K562 (cell line): ENCODE measurements around the gene SIDT1. TPM values are rescaled to one million over a fixed set of nuclear protein-coding genes. Genes with fewer than 3 reads are reported as not detected.

ENCODE experiments used
- ATAC-seq: fragments of 200-7000 bp; cut with Tn5 transposase; 3 replicates; pipeline ENCODE4 v1.9.1; 2020; ENCODE audit warnings: moderate library complexity
- BruUV-seq: library from RNA; stranded (reverse); fragments of 400-500 nt; replicated peaks from 2 replicates; lab custom pipeline; 2021; lab: Mats Ljungman, UMichigan
- CTCF ChIA-PET: fragments of 300-600 bp; formaldehyde crosslinking; extraction: SDS; loops from one replicate; lab custom pipeline; 2021; ENCODE audit warnings: low intra/inter-chr PET ratio; lab: Yijun Ruan, JAX
- POLR2A ChIA-PET: fragments of 300-600, 350-650 bp; sonication (Branson Sonifier 250); formaldehyde crosslinking; extraction: SDS; loops from one replicate; lab custom pipeline; 2021; ENCODE audit warnings: antibody characterized with exemption, inconsistent platforms; lab: Yijun Ruan, JAX
- DNase-seq, 4 experiments: peaks; one replicate each; pipeline versions ENCODE4 v3.0.0 to v3.0.0-alpha.2; 2011 to 2018; ENCODE audit warnings: low spot score in 3 of 4, mixed read lengths in 3 of 4; ENCODE audit errors: extremely low read depth in 1 of 4
- FAIRE-seq: peaks from 2 replicates; lab custom pipeline; 2011; peaks lifted over from hg19 to GRCh38; lab: Jason Lieb, UNC
- H2AFZ ChIP-seq: 2 replicates; pipeline ENCODE4 v1.6.0; 2011; ENCODE audit warnings: low read depth, low read length, control low read depth, inconsistent platforms
- H3K27ac ChIP-seq: fragments of 200-600 bp; 3 replicates; pipeline ENCODE4 v1.8.0; 2011; ENCODE audit warnings: low read depth, mild to moderate bottlenecking, control low read depth, inconsistent platforms, low read length, moderate library complexity, mixed read lengths; ENCODE audit errors: extremely low read depth
- H3K27me3 ChIP-seq, 2 experiments: fragments of 300-600 bp in 1 of 2; 2 replicates in 1 of 2; 3 replicates in 1 of 2; pipeline versions ENCODE4 v1.6.0 to v1.8.0; 2011; ENCODE audit warnings: inconsistent platforms in 2 of 2, low read length in 2 of 2, mild to moderate bottlenecking in 1 of 2, mixed read lengths in 1 of 2, moderate library complexity in 1 of 2; ENCODE audit not compliant: control insufficient read depth in 2 of 2, insufficient read depth in 2 of 2
- H3K36me3 ChIP-seq: fragments of 300-600 bp; 3 replicates; pipeline ENCODE4 v1.8.0; 2011; ENCODE audit warnings: mild to moderate bottlenecking, low read length, inconsistent platforms; ENCODE audit not compliant: control insufficient read depth, insufficient read depth
- H3K4me1 ChIP-seq, 2 experiments: fragments of 200-600 bp in 1 of 2; replicated peaks in 1 of 2; 2 replicates in 1 of 2; 3 replicates in 1 of 2; pipeline versions ENCODE4 v1.5.1 to v1.8.0; 2011; ENCODE audit warnings: inconsistent platforms in 2 of 2, low read length in 2 of 2, mild to moderate bottlenecking in 1 of 2, mixed read lengths in 1 of 2, moderate library complexity in 1 of 2; ENCODE audit not compliant: control insufficient read depth in 2 of 2, insufficient read depth in 2 of 2
- H3K4me2 ChIP-seq: 2 replicates; pipeline ENCODE4 v1.6.1; 2011; ENCODE audit warnings: low read length, control low read depth, inconsistent platforms, mixed read lengths; ENCODE audit not compliant: insufficient read depth
- H3K4me3 ChIP-seq: fragments of 200-600 bp; sonication (generic), shearing (Covaris generic); 2 replicates; pipeline ENCODE4 v1.5.1; 2016; ENCODE audit warnings: control low read depth, inconsistent platforms
- H3K79me2 ChIP-seq: fragments of 200-600 bp; 3 replicates; pipeline ENCODE4 v1.8.0; 2011; ENCODE audit warnings: low read length, inconsistent platforms; ENCODE audit not compliant: control insufficient read depth, insufficient read depth
- H3K9ac ChIP-seq, 2 experiments: 2 replicates each; pipeline versions ENCODE4 v1.6.0 to v1.6.1; 2011; ENCODE audit warnings: low read depth in 2 of 2, low read length in 2 of 2, control low read depth in 1 of 2, inconsistent platforms in 1 of 2, mild to moderate bottlenecking in 1 of 2, mixed read lengths in 1 of 2; ENCODE audit not compliant: insufficient read depth in 1 of 2
- H3K9me1 ChIP-seq: one replicate; pipeline ENCODE4 v1.6.0; 2011; ENCODE audit warnings: inconsistent platforms, mild to moderate bottlenecking, low read length, moderate library complexity; ENCODE audit not compliant: control insufficient read depth, insufficient read depth
- H3K9me3 ChIP-seq: replicated peaks from 2 replicates; pipeline ENCODE4 v1.5.1; 2011; ENCODE audit warnings: low read depth, low read length, inconsistent platforms; ENCODE audit not compliant: control insufficient read depth, insufficient read depth
- H4K20me1 ChIP-seq: replicated peaks from 2 replicates; pipeline ENCODE4 v1.6.1; 2011; ENCODE audit warnings: low read length, inconsistent platforms, mixed read lengths; ENCODE audit not compliant: control insufficient read depth, insufficient read depth
- ARNT ChIP-seq, 2 experiments: fragments of 450-650 bp; IDR thresholded peaks; 2 replicates each; pipeline ENCODE4 v1.6.1; 2016; ENCODE audit warnings: mild to moderate bottlenecking in 1 of 2
- DDX20 ChIP-seq: fragments of 450-650 bp; IDR thresholded peaks from 2 replicates; pipeline ENCODE4 v1.6.1; 2016; ENCODE audit warnings: missing genetic modification characterization, low read depth, mild to moderate bottlenecking, missing compliant biosample characterization, moderate library complexity
- ETV5 ChIP-seq: sonication (generic); formaldehyde crosslinking; IDR thresholded peaks from 2 replicates; pipeline ENCODE4 v1.4.0; 2020; ENCODE audit warnings: low read depth, mild to moderate bottlenecking, missing genetic modification reagents
- FOXA3 ChIP-seq, 2 experiments: fragments of 450-650 bp in 1 of 2; sonication (generic) in 1 of 2; formaldehyde crosslinking; IDR thresholded peaks in 1 of 2; conservative IDR thresholded peaks in 1 of 2; 2 replicates each; pipeline versions ENCODE4 v1.4.0 to v1.8.0; 2020 to 2022; ENCODE audit warnings: mild to moderate bottlenecking in 2 of 2, missing genetic modification reagents in 1 of 2
- HES1 ChIP-seq: fragments of 450-650 bp; IDR thresholded peaks from 2 replicates; pipeline ENCODE4 v1.6.1; 2016; ENCODE audit warnings: low read depth, mild to moderate bottlenecking, moderate library complexity
- KLF6 ChIP-seq: fragments of 250-450 bp; sonication (Bioruptor Pico); IDR thresholded peaks from 2 replicates; pipeline ENCODE4 v1.4.0; 2020; ENCODE audit warnings: mild to moderate bottlenecking, moderate library complexity, borderline replicate concordance
- MEF2D ChIP-seq: conservative IDR thresholded peaks from 2 replicates; pipeline ENCODE4 v1.6.1; 2016; ENCODE audit warnings: low read depth, missing genetic modification characterization, missing compliant biosample characterization
- RCOR1 ChIP-seq, 2 experiments: IDR thresholded peaks; 2 replicates each; pipeline ENCODE4 v1.6.1; 2012; ENCODE audit warnings: low read depth in 2 of 2, low read length in 2 of 2, borderline replicate concordance in 1 of 2, improper control_type of control experiment in 1 of 2
- RNF2 ChIP-seq: sonication (generic); IDR thresholded peaks from 2 replicates; pipeline ENCODE4 v1.6.1; 2016
- SNIP1 ChIP-seq: fragments of 450-650 bp; IDR thresholded peaks from 2 replicates; pipeline ENCODE4 v1.7.1; 2017; ENCODE audit warnings: low read depth, mild to moderate bottlenecking
- SRSF3 ChIP-seq: fragments of 200-400 bp; formaldehyde crosslinking; IDR thresholded peaks from 2 replicates; pipeline ENCODE4 v1.6.1; 2016; ENCODE audit warnings: mild to moderate bottlenecking, low read length, moderate library complexity; ENCODE audit not compliant: insufficient read depth
- THRA ChIP-seq: fragments of 450-650 bp; IDR thresholded peaks from 2 replicates; pipeline ENCODE4 v1.6.1; 2017; ENCODE audit warnings: mild to moderate bottlenecking, moderate library complexity
- TRIM25 ChIP-seq: fragments of 450-650 bp; IDR thresholded peaks from 2 replicates; pipeline ENCODE4 v1.7.0; 2016; ENCODE audit warnings: borderline replicate concordance
- XRCC5 ChIP-seq: fragments of 200-400 bp; formaldehyde crosslinking; IDR thresholded peaks from 2 replicates; pipeline ENCODE4 v1.6.1; 2017; ENCODE audit warnings: low read depth, mild to moderate bottlenecking, low read length
- ZNF324 ChIP-seq: fragments of 250-450 bp; sonication (Bioruptor Pico); IDR thresholded peaks from 2 replicates; pipeline ENCODE4 v1.4.0; 2020; ENCODE audit warnings: mild to moderate bottlenecking
- ZNF75A ChIP-seq: fragments of 450-650 bp; formaldehyde crosslinking; IDR thresholded peaks from 2 replicates; pipeline ENCODE4 v1.4.0; 2020; ENCODE audit warnings: mild to moderate bottlenecking
- in situ Hi-C: fragments of 300-500 bp; cut with MboI; formaldehyde crosslinking; loops from 4 replicates; pipeline ENCODE4 v1.15.0; 2018; ENCODE audit warnings: inconsistent platforms, mixed read lengths
- intact Hi-C: fragments of 100-400 bp; cut with micrococcal nuclease; formaldehyde crosslinking; loops from 2 replicates; pipeline ENCODE4 v1.14.2; 2022
- polyA plus RNA-seq, 8 experiments: library from polyadenylated mRNA; depleted of rRNA in 4 of 8; stranded (reverse) in 5 of 8; unstranded in 3 of 8; fragments of >200 nt; fragmentation: Nextera tagmentation in 2 of 8; fragmentation: Illumina TruSeq in 1 of 8; extraction: Ambion mirVana in 2 of 8; extraction: Trizol in 1 of 8; gene quantifications; 2 replicates each; pipeline versions ENCODE4 v1.2.1 to v1.2.3, GENCODE V29; 2011 to 2014; ENCODE audit warnings: inconsistent platforms in 1 of 8, missing spikeins in 1 of 8
- total RNA-seq, 7 experiments: library from RNA; depleted of rRNA in 6 of 7; stranded (reverse); fragments of >200 nt in 6 of 7; fragmentation: Illumina TruSeq in 2 of 7; extraction: Trizol in 2 of 7; gene quantifications; 2 replicates each; pipeline versions ENCODE4 v1.2.1 to v1.2.3, GENCODE V29; 2011 to 2021; ENCODE audit warnings: low replicate concordance in 1 of 7
- TF ChIP-seq, protein P1 (sequence below): fragments of 150-350 bp; conservative IDR thresholded peaks from 2 replicates; pipeline ENCODE4 v1.6.1; 2014; ENCODE audit warnings: low read length

The SIDT1 gene
- total and polyA plus RNA-seq, 9 of the 15 experiments (the other 6 are each of a cell fraction or from before 2014, with no cell fraction given): not detected

- H4K20me1 ChIP-seq: no peaks in the 10 kb centered on the region
- H3K4me2 ChIP-seq: no peak overlapping the region
- ChIA-PET CTCF (no interaction called here), POLR2A (no interaction called here)
- in situ Hi-C loops: no loop called here
- H3K4me1 ChIP-seq: no peaks in the 10 kb centered on the region
- no peaks in the 10 kb centered on the region for H3K9me1 ChIP-seq
- H2AFZ ChIP-seq: no peak overlapping the region
- H3K36me3 ChIP-seq: no peaks in the 10 kb centered on the region
- no peaks in the 10 kb centered on the region for H3K79me2 ChIP-seq
- no peak for ATAC-seq
- no TSS peak for BruUV-seq
- FAIRE-seq: no peak
- no peak overlapping the region for H3K27ac ChIP-seq
- H3K9me3 ChIP-seq: no peaks in the 10 kb centered on the region
- H3K9ac ChIP-seq: no peak overlapping the region
- DNase-seq: no peak
- H3K27me3 ChIP-seq: no peaks in the 10 kb centered on the region; a peak in 1 of 5 replicates
- H3K4me3 ChIP-seq: no peak overlapping the region
- intact Hi-C loops: no loop called here
- TF ChIP-seq ZNF75A (CRISPR knock-in tag) (no peak), KLF6 (CRISPR knock-in tag) (no peak), THRA (no peak), XRCC5 (no peak), ETV5 (CRISPR knock-in tag) (no peak), ZNF324 (CRISPR knock-in tag) (no peak), MEF2D (tag) (no peak), FOXA3 (CRISPR knock-in tag; conservative IDR thresholded peaks at IDR 0.05 in 1 of 2, IDR thresholded peaks at IDR 0.05 in 1 of 2) (no peak), ARNT (IDR thresholded peaks at IDR 0.05) (no peak), SRSF3 (no peak), DDX20 (tag) (no peak), RCOR1 (IDR thresholded peaks at IDR 0.05; ENCODE audit: borderline replicate concordance in 1 of 2, low read depth in 2 of 2, low read length in 2 of 2) (no peak), RNF2 (no peak), HES1 (no peak), SNIP1 (no peak), TRIM25 (no peak)
- TF ChIP-seq, protein P1, sequence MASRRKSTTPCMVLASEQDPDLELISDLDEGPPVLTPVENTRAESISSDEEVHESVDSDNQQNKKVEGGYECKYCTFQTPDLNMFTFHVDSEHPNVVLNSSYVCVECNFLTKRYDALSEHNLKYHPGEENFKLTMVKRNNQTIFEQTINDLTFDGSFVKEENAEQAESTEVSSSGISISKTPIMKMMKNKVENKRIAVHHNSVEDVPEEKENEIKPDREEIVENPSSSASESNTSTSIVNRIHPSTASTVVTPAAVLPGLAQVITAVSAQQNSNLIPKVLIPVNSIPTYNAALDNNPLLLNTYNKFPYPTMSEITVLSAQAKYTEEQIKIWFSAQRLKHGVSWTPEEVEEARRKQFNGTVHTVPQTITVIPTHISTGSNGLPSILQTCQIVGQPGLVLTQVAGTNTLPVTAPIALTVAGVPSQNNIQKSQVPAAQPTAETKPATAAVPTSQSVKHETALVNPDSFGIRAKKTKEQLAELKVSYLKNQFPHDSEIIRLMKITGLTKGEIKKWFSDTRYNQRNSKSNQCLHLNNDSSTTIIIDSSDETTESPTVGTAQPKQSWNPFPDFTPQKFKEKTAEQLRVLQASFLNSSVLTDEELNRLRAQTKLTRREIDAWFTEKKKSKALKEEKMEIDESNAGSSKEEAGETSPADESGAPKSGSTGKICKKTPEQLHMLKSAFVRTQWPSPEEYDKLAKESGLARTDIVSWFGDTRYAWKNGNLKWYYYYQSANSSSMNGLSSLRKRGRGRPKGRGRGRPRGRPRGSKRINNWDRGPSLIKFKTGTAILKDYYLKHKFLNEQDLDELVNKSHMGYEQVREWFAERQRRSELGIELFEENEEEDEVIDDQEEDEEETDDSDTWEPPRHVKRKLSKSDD: no peak
Observed at GRCh38 chr3:113559009-113559408, 26.7 kb downstream of the SIDT1 start.
